Measurements from ENCODE around the gene PGGT1B.

Gene PGGT1B

DNA sequence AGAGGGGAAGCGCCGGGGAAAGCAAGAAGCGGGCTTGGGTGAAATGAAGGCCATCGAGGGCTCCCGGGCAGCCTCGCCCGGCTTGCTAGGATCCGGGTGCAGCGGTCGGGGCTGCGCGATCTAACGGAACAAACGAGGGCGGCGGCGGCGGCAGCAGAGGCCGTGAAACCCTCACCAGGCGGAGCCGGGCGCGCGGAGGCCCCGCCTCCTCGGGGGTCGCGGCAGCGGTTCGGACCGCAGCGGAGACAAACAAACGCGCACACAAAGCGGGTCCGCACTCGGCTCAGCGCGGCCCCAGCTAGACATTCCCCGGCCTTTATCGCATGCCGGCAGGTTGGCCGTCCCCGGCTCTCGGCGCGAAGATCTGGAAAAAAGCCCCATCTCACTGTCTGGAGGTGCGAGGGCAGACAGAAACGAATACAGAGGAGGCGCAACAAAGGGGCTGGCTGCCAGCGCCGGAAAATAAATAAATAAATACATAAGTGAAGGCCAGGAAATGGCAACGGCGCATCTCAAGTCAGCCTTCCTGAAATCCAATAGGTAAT is 82.4 kb downstream of the PGGT1B start:
- DNase-seq (ENCODE audit: low read depth in 2 of 2) = no peak

DNA sequence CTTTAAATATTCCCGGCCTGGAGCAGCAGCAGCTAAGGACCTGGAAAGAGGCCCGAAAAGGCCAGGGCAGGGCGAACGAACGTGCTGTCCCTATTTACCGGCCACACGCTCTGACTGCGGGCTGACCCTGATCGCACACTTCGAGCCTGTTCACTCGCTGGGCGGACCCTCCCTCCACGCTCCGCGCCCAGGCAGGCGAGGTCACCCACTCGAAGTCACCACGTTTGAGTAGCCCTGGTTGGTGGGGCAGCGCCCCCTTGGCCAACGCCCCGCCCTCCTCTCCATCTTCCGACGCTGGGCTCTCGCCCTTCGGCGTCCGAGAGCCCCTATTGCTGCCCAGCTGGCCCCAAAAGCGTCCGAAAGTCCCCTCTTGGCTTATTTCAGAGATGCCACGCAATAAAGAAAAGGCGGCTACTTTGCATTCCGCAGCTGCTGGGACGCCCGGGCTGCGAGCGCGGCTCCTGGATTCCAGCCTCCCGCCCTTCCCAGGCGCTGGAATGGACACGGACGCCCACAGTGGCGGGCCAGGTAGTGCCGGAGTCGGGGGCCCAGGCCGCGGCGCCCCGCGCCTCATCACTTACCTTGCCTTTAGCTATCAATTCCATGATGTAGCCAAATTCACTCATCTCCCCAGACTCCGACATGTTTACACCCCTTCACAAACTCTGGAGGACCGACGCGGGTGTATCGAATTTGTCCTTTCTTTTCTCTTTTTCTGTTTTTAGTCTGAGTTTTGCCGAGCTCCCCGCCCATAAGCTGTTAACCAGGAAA is 83.1 kb downstream of the PGGT1B start:
- no peak for DNase-seq (ENCODE audit: low read depth in 2 of 2)

DNA sequence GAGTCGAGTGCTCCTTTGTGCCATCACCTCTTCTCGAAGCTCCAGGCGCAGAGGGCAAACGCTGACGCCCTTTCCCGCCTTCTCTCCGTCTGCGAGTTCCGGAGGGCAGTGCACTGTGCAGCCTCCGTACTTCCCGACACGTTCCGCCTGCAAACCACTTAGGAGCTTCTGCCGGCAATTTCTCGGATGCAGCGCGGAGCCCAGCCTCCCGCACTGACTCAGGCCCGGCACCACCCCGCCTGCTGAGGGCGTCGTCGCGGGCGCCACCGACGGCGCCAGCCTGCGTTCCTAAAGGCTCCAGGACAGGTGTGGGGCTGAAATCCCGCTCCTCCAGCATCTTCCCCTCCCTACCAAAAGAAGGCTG is 83.7 kb downstream of the PGGT1B start:
- DNase-seq (ENCODE audit: low read depth in 2 of 2) = no peak

DNA sequence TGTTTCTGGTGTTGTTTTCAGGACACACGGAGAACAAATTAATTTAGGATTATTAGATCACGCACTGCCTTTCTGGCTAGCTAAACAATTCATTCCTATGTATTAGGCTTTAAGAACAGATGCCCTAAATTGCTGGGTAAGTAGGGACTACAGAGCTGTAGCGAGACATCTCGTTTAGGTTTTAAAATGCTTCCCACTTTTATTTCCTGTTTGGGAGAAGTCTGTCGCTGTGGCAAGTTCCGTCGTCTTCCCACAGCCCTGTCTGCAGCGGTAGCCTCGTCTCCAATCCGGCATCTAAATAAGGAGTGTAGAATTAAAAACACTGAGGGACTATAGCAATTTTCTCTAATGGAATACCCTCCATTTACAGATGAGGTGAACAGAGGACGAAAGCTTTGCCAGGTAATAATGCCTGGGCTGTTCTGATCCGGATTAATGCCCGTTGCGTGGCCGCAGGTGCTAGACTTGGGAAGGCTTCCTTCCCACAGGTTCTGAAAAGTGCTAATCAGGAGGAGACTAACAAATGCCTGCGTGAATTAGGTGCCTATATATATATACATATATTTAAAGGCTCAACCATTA is 91.7 kb downstream of the PGGT1B start:
- no peak for DNase-seq (ENCODE audit: low read depth in 2 of 2)

DNA sequence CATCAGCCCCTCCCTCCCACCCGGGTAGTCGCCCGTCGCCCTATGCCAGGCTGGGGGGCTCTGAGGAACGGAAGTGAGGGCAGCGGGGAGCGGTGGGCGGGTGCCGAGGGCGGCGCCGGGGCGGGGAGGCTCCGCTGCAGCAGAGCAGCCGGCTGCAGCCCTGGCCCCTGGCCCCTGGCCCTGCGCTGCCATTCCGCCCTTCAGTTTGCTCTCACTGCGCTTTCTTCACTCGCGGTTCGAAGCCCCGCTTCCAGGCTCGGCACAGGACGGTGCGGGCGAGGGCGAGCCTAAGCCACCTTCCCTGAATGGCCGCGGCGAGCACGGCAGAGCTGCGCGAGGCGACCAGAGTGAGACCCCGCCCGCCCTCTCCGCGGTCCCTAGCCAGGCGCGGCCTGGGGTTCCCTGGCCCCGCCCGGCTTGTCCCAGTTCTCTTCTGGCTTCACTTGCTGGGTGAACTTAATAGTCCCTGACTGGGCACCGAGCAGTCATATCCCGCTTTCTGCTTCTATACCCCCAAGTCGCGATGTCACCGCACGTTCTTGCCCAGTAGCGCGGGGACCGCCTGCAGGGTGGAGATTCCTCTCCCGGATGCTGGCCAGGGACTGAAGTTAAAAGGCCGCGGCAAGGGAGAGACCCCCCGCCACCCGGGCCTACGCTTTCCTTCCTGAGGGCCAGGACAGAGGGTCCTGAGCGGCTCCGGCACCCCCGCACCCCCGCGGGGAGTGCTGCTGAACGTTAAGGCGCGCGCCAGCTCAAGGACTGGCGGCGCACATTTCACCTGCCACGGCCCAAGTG is 92.3 kb downstream of the PGGT1B start:
- DNase-seq (ENCODE audit: low read depth in 2 of 2) = no peak

DNA sequence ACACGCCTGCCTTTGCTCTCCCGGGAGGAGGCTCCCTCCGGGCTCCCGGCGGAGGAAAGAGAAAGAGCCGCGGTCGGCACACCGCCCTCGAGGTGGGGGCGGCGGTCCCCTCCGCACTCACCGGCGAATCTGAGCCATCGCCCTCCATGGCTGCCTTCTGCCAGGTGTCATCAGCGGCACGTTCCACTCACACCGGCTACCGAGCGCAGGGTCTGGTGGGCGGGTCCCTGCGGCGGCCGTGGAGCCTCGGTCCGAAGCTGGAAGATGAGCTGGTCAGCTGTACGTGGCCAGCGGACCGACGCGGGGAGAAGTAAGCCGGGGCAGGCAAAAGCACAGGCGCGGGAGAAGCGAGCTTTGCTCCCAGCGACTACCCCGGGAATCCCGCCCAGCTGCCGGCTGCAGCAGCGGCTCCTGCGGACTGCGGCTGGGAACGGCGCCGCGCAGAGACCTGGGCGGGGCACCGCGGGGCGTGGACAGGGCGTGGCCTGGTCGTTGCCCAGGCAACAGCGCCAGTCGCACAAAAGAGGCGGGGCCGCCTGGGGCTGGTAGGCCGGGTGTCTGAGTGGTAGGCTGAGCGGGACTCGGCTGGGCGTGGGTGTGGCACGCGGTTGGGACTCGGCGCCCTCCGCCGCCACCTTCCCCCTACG is 93.1 kb downstream of the PGGT1B start, which contains the start of gene TRIM36:
TSS of gene TRIM36 (minus strand) at position 422 of the 647 bp plus-strand sequence. CDS start at position 148, 274 bp downstream.
- peak; percentile 81 to 90 for DNase-seq (ENCODE audit: low read depth in 2 of 2)

DNA sequence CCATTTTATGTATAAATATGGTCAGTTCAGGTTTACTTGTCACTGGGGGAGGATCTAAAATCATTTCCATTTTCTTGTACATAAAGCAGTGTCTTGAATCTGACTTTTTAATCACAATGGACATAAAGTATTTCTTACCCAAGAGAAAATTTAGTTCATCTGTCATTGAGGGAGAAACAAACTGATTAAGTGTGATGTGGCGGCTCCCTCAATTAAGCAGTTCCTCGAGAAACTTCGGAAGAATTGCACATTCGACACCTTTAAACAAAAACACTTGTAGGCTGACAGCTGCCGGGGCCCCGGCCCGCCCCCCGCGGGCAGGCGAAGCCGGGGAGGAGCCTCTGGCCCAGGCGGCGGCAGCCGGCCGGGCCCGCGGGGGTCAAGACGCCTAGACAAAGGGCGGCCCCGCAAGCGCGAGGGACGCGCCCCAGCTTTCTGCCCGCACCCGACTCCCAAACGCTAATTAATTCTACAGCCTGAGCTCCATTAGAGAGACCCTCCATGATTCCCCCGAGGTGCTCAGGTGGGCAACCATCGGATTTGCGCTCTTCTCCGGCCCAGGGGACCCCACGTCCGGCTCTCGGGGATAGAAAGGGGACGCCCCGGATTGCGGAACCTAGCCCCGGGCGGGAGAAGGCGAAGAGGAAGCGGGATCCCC is 93.7 kb downstream of the PGGT1B start:
- no peak for DNase-seq (ENCODE audit: low read depth in 2 of 2)

DNA sequence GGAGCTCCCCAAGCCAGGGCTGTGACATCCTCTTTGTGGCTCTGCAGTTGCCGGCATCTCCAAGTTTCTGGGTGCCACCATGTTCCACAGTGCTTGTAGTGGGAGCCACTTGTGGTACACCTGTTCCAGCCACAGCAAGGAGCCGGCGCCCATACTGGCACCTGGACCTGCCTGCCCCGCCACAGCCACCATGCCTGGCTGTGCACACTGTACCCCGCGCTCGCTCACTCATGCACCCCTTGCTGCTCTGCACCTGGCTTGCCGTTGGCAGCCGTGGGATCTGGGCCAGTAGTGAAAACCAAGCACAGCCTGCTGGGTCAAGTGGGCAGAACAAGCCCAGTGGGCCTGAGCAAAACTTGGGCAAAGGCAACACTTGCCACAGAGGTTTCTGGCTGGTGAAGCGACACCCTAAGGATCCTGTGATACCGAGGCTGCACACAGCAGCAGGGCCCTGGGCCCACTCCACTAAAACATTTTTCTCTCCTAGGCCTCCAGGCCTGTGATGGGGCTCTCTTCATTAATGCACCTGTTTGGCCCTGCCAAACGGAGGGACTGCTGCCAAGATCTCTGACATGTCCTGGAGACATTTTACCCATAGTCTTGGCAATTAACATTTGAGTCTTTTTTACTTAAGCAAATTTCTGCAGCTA is 95.8 kb downstream of the PGGT1B start:
- DNase-seq (ENCODE audit: low read depth in 2 of 2) = no peak

DNA sequence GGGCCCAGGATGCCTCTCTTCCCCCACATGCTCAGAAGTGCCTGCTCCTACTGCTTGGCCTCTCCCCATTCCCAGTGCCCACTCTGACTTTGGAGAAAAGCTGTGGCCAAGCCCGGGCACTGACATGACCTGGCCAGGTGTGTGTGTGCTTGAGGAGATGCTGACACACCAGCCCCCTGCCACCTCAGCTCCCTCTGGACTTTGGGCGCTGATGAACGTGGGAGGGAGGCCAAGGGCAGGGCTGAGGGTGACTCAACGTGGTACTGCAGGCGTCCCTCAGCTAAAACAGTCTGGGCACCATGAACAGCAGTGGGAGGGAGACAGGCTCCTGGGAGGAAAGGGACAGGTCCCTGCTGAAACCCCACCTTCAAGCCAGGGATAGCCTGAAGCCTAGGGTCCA is 96.9 kb downstream of the PGGT1B start:
- DNase-seq (ENCODE audit: low read depth in 2 of 2) = no peak

DNA sequence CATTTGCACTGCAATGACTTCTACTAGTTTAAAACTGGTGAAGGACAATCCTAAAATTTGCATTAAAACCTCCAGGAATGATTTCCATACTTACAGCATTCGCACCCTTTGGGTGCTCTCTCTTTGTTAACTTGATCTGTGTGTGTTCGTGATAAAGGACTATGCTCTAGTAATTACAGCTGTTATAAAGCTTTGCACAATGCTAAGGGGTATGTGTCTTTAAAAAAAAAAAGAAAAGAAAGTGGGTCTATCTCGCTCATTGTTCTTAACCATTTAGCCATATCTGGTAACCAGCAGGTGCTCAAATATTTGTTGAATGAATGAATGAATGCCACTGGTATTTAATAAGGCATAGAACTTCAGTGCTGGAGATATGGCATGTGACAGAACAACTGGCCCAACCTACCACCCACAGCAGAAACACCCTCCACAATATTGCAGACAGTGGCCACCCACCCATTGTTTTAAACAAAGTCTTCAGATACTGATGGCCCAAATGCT is 101.7 kb downstream of the PGGT1B start:
- DNase-seq (ENCODE audit: low read depth in 2 of 2) = no peak
